Heart left ventricle (tissue), 16 donors: ENCODE results near the gene UBE2E2. TPM values are rescaled to one million over a fixed set of nuclear protein-coding genes. Genes with fewer than 3 reads are reported as not detected.

Source experiments
- ATAC-seq, 4 donors: fragments of 200-7000 bp; cut with Tn5 transposase; one replicate each; pipeline ENCODE4 v1.9.1; 2020 to 2022; ENCODE audit warnings: moderate library complexity in 4 of 4, mild to moderate bottlenecking in 3 of 4, moderate number of reproducible peaks in 1 of 4
- DNase-seq, 5 donors: peaks; one replicate each; pipeline ENCODE4 v3.0.0-alpha.2; 2020
- H3K27ac ChIP-seq, 12 donors: fragments of 200-600 bp; sonication (generic) in 4 of 12; one replicate each; pipeline versions ENCODE4 v1.5.0 to v1.8.0; 2016 to 2022; ENCODE audit warnings: mild to moderate bottlenecking in 2 of 12
- H3K27me3 ChIP-seq, 9 donors: fragments of 200-600 bp; sonication (generic) in 2 of 9; one replicate each; pipeline versions ENCODE4 v1.5.1 to v1.8.0; 2016 to 2022; ENCODE audit warnings: mild to moderate bottlenecking in 3 of 9
- H3K36me3 ChIP-seq, 9 donors: fragments of 200-600 bp; sonication (generic) in 2 of 9; one replicate each; pipeline versions ENCODE4 v1.5.0 to v1.8.0; 2018 to 2022; ENCODE audit warnings: mild to moderate bottlenecking in 2 of 9
- H3K4me1 ChIP-seq, 12 donors: fragments of 200-600 bp; sonication (generic) in 4 of 12; one replicate each; pipeline versions ENCODE4 v1.5.0 to v1.8.0; 2016 to 2022; ENCODE audit warnings: mild to moderate bottlenecking in 3 of 12
- H3K4me3 ChIP-seq, 12 donors: fragments of 200-600 bp; sonication (generic) in 4 of 12; one replicate each; pipeline versions ENCODE4 v1.5.0 to v1.8.0; 2017 to 2022; ENCODE audit warnings: mild to moderate bottlenecking in 9 of 12, moderate library complexity in 4 of 12
- H3K9me3 ChIP-seq, 12 donors: fragments of 200-600 bp; sonication (generic) in 4 of 12; one replicate each; pipeline versions ENCODE4 v1.5.0 to v1.8.0; 2016 to 2022; ENCODE audit warnings: mild to moderate bottlenecking in 1 of 12
- CTCF ChIP-seq, 12 donors: fragments of 200-600 bp; sonication (generic) in 4 of 12; IDR thresholded peaks; one replicate each; pipeline versions ENCODE4 v1.5.0 to v1.8.0; 2018 to 2022; ENCODE audit warnings: antibody characterized with exemption in 12 of 12, mild to moderate bottlenecking in 5 of 12
- POLR2A ChIP-seq, 2 donors: fragments of 450-650 bp; IDR thresholded peaks; one replicate each; pipeline ENCODE4 v1.6.1; 2017; ENCODE audit warnings: antibody characterized with exemption in 2 of 2, mild to moderate bottlenecking in 2 of 2, moderate library complexity in 2 of 2
- WGBS, 4 donors: extraction: QIAGEN DNeasy Blood & Tissue Kit in 2 of 4; methylation state at CpG; one replicate each; pipeline versions ENCODE4 v1.1.5 to v1.1.7; 2013 to 2018; 5-methylcytosine and 5-hydroxymethylcytosine counted together
- intact Hi-C, 10 donors: fragments of 100-400 bp; cut with DNase I; formaldehyde crosslinking; loops; one replicate each; pipeline versions ENCODE4 v1.11.1 to v1.14.2; 2022
- polyA plus RNA-seq, 2 donors: library from polyadenylated mRNA; stranded (reverse); fragments of 200-250 nt; gene quantifications; one replicate each; pipeline ENCODE4 v1.2.3, GENCODE V29; 2013
- total RNA-seq, 9 donors: library from RNA; depleted of rRNA in 2 of 9; stranded (reverse); fragments of >200 nt in 2 of 9; fragmentation: NEBNext Ultra II Directional in 3 of 9; extraction: Animal tissue kit (Norgen Biotek cat#: 25700) in 3 of 9; gene quantifications; one replicate each; pipeline versions ENCODE4 v1.1.0 to v1.2.4, GENCODE V29; 2016 to 2023
- donor health status: ischemic (EF 13 %, LVEDD 7.1; RV severe dilation, severe dysfunction).
- donor health status: healthy with polysubstance abuse.
- donor health status: DM: no; HTN: yes; CAD: no.
- donor health status: DM: no; HTN: no; CAD: no.
- donor health status: ischemic (EF 25% LVEDD 6.9; RV normal size, moderate dysfunction).
- donor health status: ischemic (EF 25% LVEDD 5.7; RV mildly dilated, moderate dysfunction).
- donor health status: healthy.
- donor health status: DM: yes; HTN: yes; CAD: no.
- donor health status: ischemic (EF 35%, LVEDD 5.7; RV mildly dilated, moderate dysfunction).
- donor health status: nonischemic (EF 11% LVEDD 7.7; RV severe dilation, severe dysfunction).
- donor health status: DM: yes; HTN: yes; CAD: no.
- donor health status: PGD.
- donor health status: ischemic (EF 29% LVEDD 5.4; RV normal size, mild dysfunction).
- donor health status: nonischemic (EF 23%, LVEDD 6.1; RV moderate dilation, normal function).

Gene UBE2E2
- total and polyA plus RNA-seq, 11 donors, result 21.9 to 63.9 (median 50.8) TPM

- H3K4me1 ChIP-seq, result peaks cover 0 to 12% (median 0%) of the 10 kb centered on the region in 12 donors
- H3K27ac ChIP-seq, result no peak overlapping the region
- no peak overlapping the region for H3K4me3 ChIP-seq
- no peaks in the 10 kb centered on the region for H3K36me3 ChIP-seq
- no peaks in the 10 kb centered on the region for H3K27me3 ChIP-seq
- WGBS, 4 donors, result 96 to 100% (median 98%) methylated on average over 1 of the region's 1 CpG
- no peak for DNase-seq
- intact Hi-C loops, result no loop called here
- H3K9me3 ChIP-seq, result no peaks in the 10 kb centered on the region
- no peak for ATAC-seq
- no peak for TF ChIP-seq POLR2A (IDR thresholded peaks at IDR 0.05)
- TF ChIP-seq CTCF (IDR thresholded peaks at IDR 0.05), result no peak
Measured at GRCh38 chr3:23405081-23405480, 202.0 kb downstream of the UBE2E2 start.

- DNase-seq (no peak), ATAC-seq (no peak)
- Histone ChIP-seq H3K4me1 (peaks cover 0 to 17% (median 0%) of the 10 kb centered on the region in 12 donors), H3K36me3 (no peaks in the 10 kb centered on the region), H3K27me3 (no peaks in the 10 kb centered on the region), H3K27ac (no peak overlapping the region), H3K4me3 (no peak overlapping the region), H3K9me3 (no peaks in the 10 kb centered on the region)
- 31 to 49% (median 38%) methylated on average over 1 of the region's 1 CpG for WGBS, 4 donors
- intact Hi-C loops, result no loop called here
- TF ChIP-seq CTCF (IDR thresholded peaks at IDR 0.05) (no peak), POLR2A (IDR thresholded peaks at IDR 0.05) (no peak)
Measured at GRCh38 chr3:23406601-23407000, 203.5 kb downstream of the UBE2E2 start.

GRCh38 chr3:23418026-23418425 lies 214.9 kb downstream of the UBE2E2 start:
- Histone ChIP-seq H3K9me3 (peaks cover 0 to 4% (median 0%) of the 10 kb centered on the region in 12 donors), H3K4me1 (peaks cover 0 to 19% (median 7%) of the 10 kb centered on the region in 12 donors), H3K4me3 (no peak overlapping the region), H3K27ac (no peak overlapping the region), H3K36me3 (no peaks in the 10 kb centered on the region), H3K27me3 (no peaks in the 10 kb centered on the region)
- DNase-seq, result no peak
- ATAC-seq, result no peak
- WGBS, 4 donors, result 94 to 96% (median 95%) methylated on average over 13 of the region's 13 CpGs
- intact Hi-C loops, result no loop called here
- TF ChIP-seq POLR2A (IDR thresholded peaks at IDR 0.05) (no peak), CTCF (IDR thresholded peaks at IDR 0.05) (no peak)

GRCh38 chr3:23421811-23422516 lies 218.8 kb downstream of the UBE2E2 start:
- Histone ChIP-seq H3K27me3 (no peaks in the 10 kb centered on the region), H3K36me3 (no peaks in the 10 kb centered on the region), H3K4me1 (peaks cover 0 to 25% (median 8%) of the 10 kb centered on the region in 12 donors), H3K27ac (no peak overlapping the region), H3K4me3 (no peak overlapping the region), H3K9me3 (peaks cover 0 to 8% (median 0%) of the 10 kb centered on the region in 12 donors)
- intact Hi-C loops, result no loop called here
- no peak for DNase-seq
- TF ChIP-seq POLR2A (IDR thresholded peaks at IDR 0.05) (no peak), CTCF (IDR thresholded peaks at IDR 0.05) (no peak)
- 64 to 89% (median 82%) methylated on average over 3 of the region's 3 CpGs for WGBS, 4 donors
- ATAC-seq, result no peak
